Keratinocyte (primary cell): Measurements from ENCODE around the gene ZNF426. TPM values are rescaled to one million over a fixed set of nuclear protein-coding genes. Genes with fewer than 3 reads are reported as not detected.

Source experiments
- DNase-seq: peaks from one replicate; pipeline ENCODE4 v3.0.0-alpha.2; 2011; ENCODE audit warnings: low read depth, missing footprints, low spot score
- FAIRE-seq: peaks from 2 replicates; lab custom pipeline; 2011; peaks lifted over from hg19 to GRCh38; lab: Jason Lieb, UNC
- H2AFZ ChIP-seq: 2 replicates; pipeline ENCODE4 v1.6.0; 2012; ENCODE audit warnings: low read length, control low read depth, inconsistent platforms; ENCODE audit not compliant: control insufficient read depth
- H3K27ac ChIP-seq: 2 replicates; pipeline ENCODE4 v1.5.1; 2011; ENCODE audit warnings: low read length; ENCODE audit not compliant: control insufficient read depth, insufficient read depth
- H3K27me3 ChIP-seq: 3 replicates; pipeline ENCODE4 v1.6.0; 2011; ENCODE audit warnings: low read length; ENCODE audit not compliant: control insufficient read depth, insufficient read depth; ENCODE audit errors: extremely low read depth
- H3K36me3 ChIP-seq, 2 experiments: 2 replicates in 1 of 2; 3 replicates in 1 of 2; pipeline ENCODE4 v1.5.1; 2011; ENCODE audit warnings: low read length in 2 of 2, mild to moderate bottlenecking in 1 of 2; ENCODE audit not compliant: control insufficient read depth in 2 of 2, insufficient read depth in 2 of 2; ENCODE audit errors: extremely low read depth in 1 of 2
- H3K4me1 ChIP-seq: 3 replicates; pipeline ENCODE4 v1.5.1; 2011; ENCODE audit warnings: low read length; ENCODE audit not compliant: control insufficient read depth, insufficient read depth; ENCODE audit errors: extremely low read depth
- H3K4me2 ChIP-seq: 3 replicates; pipeline ENCODE4 v1.6.0; 2011; ENCODE audit warnings: low read depth, low read length; ENCODE audit not compliant: control insufficient read depth, insufficient read depth; ENCODE audit errors: extremely low read depth
- H3K4me3 ChIP-seq, 3 experiments: fragments of 200-600 bp in 1 of 3; sonication (generic) in 1 of 3; 2 replicates in 2 of 3; 3 replicates in 1 of 3; pipeline ENCODE4 v1.5.1; 2011 to 2016; ENCODE audit warnings: low read length in 3 of 3, mild to moderate bottlenecking in 3 of 3, control low read depth in 2 of 3, inconsistent platforms in 1 of 3, low read depth in 1 of 3, mixed read lengths in 1 of 3, mixed run types in 1 of 3, moderate library complexity in 1 of 3; ENCODE audit not compliant: control insufficient read depth in 2 of 3, insufficient read depth in 2 of 3; ENCODE audit errors: extremely low read depth in 1 of 3
- H3K79me2 ChIP-seq: 2 replicates; pipeline ENCODE4 v1.6.0; 2012; ENCODE audit warnings: low read length; ENCODE audit not compliant: control insufficient read depth, insufficient read depth
- H3K9ac ChIP-seq: 3 replicates; pipeline ENCODE4 v1.6.0; 2011; ENCODE audit warnings: low read length; ENCODE audit not compliant: control insufficient read depth, insufficient read depth; ENCODE audit errors: extremely low read depth
- H3K9me1 ChIP-seq: 3 replicates; pipeline ENCODE4 v1.6.0; 2011; ENCODE audit warnings: low read length; ENCODE audit not compliant: control insufficient read depth, insufficient read depth; ENCODE audit errors: extremely low read depth
- H3K9me3 ChIP-seq: 2 replicates; pipeline ENCODE4 v1.5.1; 2012; ENCODE audit warnings: low read depth, low read length; ENCODE audit not compliant: control insufficient read depth
- H4K20me1 ChIP-seq: 3 replicates; pipeline ENCODE4 v1.6.0; 2011; ENCODE audit warnings: low read length; ENCODE audit not compliant: control insufficient read depth, insufficient read depth; ENCODE audit errors: extremely low read depth
- EZH2 ChIP-seq: IDR thresholded peaks from one replicate; pipeline ENCODE4 v1.6.1; 2012; ENCODE audit warnings: inconsistent platforms, mild to moderate bottlenecking, low read length, moderate library complexity
- dilution Hi-C: fragments of 300-500 bp; cut with MboI; formaldehyde crosslinking; loops from one replicate; pipeline ENCODE4 v1.7.0; 2020; ENCODE audit warnings: low sequenced_read_pairs; ENCODE audit not compliant: extremely low pct_ligation_motif_present
- polyA plus RNA-seq, 5 experiments: library from polyadenylated mRNA; depleted of rRNA in 3 of 5; stranded (reverse) in 3 of 5; stranded (forward) in 1 of 5; unstranded in 1 of 5; fragments of >200 nt; gene quantifications; 1 replicate in 1 of 5; 2 replicates in 3 of 5; 3 replicates in 1 of 5; pipeline versions ENCODE4 v1.2.1 to v1.2.3, GENCODE V29; 2011 to 2012; ENCODE audit warnings: missing spikeins in 2 of 5, low read depth in 1 of 5, low replicate concordance in 1 of 5
- TF ChIP-seq, protein P1 (sequence below), 3 experiments: IDR thresholded peaks in 1 of 3; conservative IDR thresholded peaks in 1 of 3; optimal IDR thresholded peaks in 1 of 3; 2 replicates in 2 of 3; 3 replicates in 1 of 3; pipeline versions ENCODE3 to v1.5.1; 2011; ENCODE audit warnings: low read length in 3 of 3, mild to moderate bottlenecking in 3 of 3, moderate library complexity in 2 of 3, control low read depth in 1 of 3, inconsistent platforms in 1 of 3; ENCODE audit not compliant: insufficient read depth in 2 of 3; ENCODE audit errors: extremely low read depth in 1 of 3

ZNF426 gene
- polyA plus RNA-seq, 1 donor (not counting 4 experiments of a cell fraction or from before 2014, with no cell fraction given), result 12.1 TPM

DNA sequence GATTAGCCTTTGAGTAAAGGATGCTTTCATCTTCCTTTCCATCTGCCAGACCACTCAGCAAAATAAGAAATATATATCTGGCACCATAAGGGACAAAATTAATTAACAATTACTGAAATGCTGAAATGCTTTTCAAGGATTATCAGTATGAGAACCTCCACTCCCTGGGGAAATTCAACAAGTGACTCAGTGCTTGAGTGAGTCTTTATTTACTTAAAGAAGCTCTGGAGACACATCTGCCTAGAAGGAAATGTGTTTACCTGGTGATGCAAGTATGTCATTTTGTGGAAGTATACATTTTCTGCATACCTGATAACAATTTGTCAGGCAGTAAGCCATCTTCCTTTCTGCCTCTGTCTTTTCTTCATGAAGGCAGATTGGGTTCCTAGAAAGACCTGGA is 63.5 kb downstream of the ZNF426 start:
- H3K9me1 ChIP-seq, result no peaks in the 10 kb centered on the region
- no peaks in the 10 kb centered on the region for H3K27me3 ChIP-seq
- H3K9me3 ChIP-seq, result no peaks in the 10 kb centered on the region
- FAIRE-seq, result no peak
- DNase-seq, result no peak
- no peaks in the 10 kb centered on the region for H3K79me2 ChIP-seq
- H2AFZ ChIP-seq, result no peak overlapping the region
- dilution Hi-C loops, result no loop called here
- no peak overlapping the region for H3K4me2 ChIP-seq
- no peaks in the 10 kb centered on the region for H3K36me3 ChIP-seq
- no peaks in the 10 kb centered on the region for H4K20me1 ChIP-seq
- H3K4me3 ChIP-seq, result no peak overlapping the region
- H3K4me1 ChIP-seq, result no peaks in the 10 kb centered on the region
- H3K27ac ChIP-seq, result no peak overlapping the region
- TF ChIP-seq, protein P1, sequence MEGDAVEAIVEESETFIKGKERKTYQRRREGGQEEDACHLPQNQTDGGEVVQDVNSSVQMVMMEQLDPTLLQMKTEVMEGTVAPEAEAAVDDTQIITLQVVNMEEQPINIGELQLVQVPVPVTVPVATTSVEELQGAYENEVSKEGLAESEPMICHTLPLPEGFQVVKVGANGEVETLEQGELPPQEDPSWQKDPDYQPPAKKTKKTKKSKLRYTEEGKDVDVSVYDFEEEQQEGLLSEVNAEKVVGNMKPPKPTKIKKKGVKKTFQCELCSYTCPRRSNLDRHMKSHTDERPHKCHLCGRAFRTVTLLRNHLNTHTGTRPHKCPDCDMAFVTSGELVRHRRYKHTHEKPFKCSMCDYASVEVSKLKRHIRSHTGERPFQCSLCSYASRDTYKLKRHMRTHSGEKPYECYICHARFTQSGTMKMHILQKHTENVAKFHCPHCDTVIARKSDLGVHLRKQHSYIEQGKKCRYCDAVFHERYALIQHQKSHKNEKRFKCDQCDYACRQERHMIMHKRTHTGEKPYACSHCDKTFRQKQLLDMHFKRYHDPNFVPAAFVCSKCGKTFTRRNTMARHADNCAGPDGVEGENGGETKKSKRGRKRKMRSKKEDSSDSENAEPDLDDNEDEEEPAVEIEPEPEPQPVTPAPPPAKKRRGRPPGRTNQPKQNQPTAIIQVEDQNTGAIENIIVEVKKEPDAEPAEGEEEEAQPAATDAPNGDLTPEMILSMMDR (optimal IDR thresholded peaks at IDR 0.05 in 1 of 3, IDR thresholded peaks at IDR 0.05 in 1 of 3, conservative IDR thresholded peaks at IDR 0.05 in 1 of 3; ENCODE audit: extremely low read depth in 1 of 3, insufficient read depth in 2 of 3, low read length in 3 of 3), result no peak
- no peak for TF ChIP-seq EZH2
- no peak overlapping the region for H3K9ac ChIP-seq

Other genes starting within 250 kb of the ZNF426 start
- 3.7 to 4.0 TPM (median 4.0 TPM) in 3 replicates for gene ZNF699, start 228.8 kb downstream of the ZNF426 start, polyA plus RNA-seq
- 6.4 to 13.1 TPM (median 12.8 TPM) in 3 replicates for gene ZNF559, start 214.5 kb downstream of the ZNF426 start, polyA plus RNA-seq
- 0.53 to 2.2 TPM (median 2.0 TPM) in 3 replicates for gene ZNF177, start 175.6 kb downstream of the ZNF426 start, polyA plus RNA-seq
- gene ZNF266, start 103.1 kb downstream of the ZNF426 start, polyA plus RNA-seq, result 5.2 to 7.7 TPM (median 7.2 TPM) in 3 replicates
- gene ZNF560, start 40.0 kb downstream of the ZNF426 start, polyA plus RNA-seq, result 0.04 to 0.19 TPM (median 0.15 TPM) in 3 replicates
- gene ZNF121, start 45.9 kb upstream of the ZNF426 start, polyA plus RNA-seq, result 8.9 to 20.3 TPM (median 17.7 TPM) in 3 replicates
- gene ZNF561, start 82.6 kb upstream of the ZNF426 start, polyA plus RNA-seq, result 38.2 to 66.1 TPM (median 56.3 TPM) in 3 replicates
- gene ZNF562, start 136.5 kb upstream of the ZNF426 start, polyA plus RNA-seq, result 13.3 to 21.1 TPM (median 18.6 TPM) in 3 replicates
- 3.5 to 8.9 TPM (median 8.0 TPM) in 3 replicates for gene ZNF846, start 230.1 kb upstream of the ZNF426 start, polyA plus RNA-seq